ENCODE data around the gene TRIM25.

The TRIM25 gene

GRCh38 chr17:56863974-56864373 lies 49.9 kb downstream of the TRIM25 start:
- H3K4me3 ChIP-seq (ENCODE audit: low read depth, low read length) = no peak overlapping the region
- H3K27ac ChIP-seq (ENCODE audit: low read depth, low read length) = no peak overlapping the region
- peaks cover 8% of the 10 kb centered on the region; the same call in 1 of the 2 replicates for H3K4me1 ChIP-seq (ENCODE audit: control insufficient read depth, insufficient read depth, low read length)
- no peaks in the 10 kb centered on the region for H3K9me3 ChIP-seq (ENCODE audit: control insufficient read depth, insufficient read depth, low read length)
- no peaks in the 10 kb centered on the region for H3K27me3 ChIP-seq (ENCODE audit: control insufficient read depth, insufficient read depth, low read length)
- H3K36me3 ChIP-seq (ENCODE audit: control insufficient read depth, insufficient read depth, low read length) = peaks cover 11% of the 10 kb centered on the region
- H3K9ac ChIP-seq (ENCODE audit: low read depth, low read length) = no peak overlapping the region

GRCh38 chr17:56861899-56862298 lies 52.0 kb downstream of the TRIM25 start:
- Histone ChIP-seq H3K4me1 (ENCODE audit: control insufficient read depth, insufficient read depth, low read length) (peaks cover 8% of the 10 kb centered on the region; the same call in 1 of the 2 replicates), H3K4me3 (ENCODE audit: low read depth, low read length) (no peak overlapping the region), H3K27me3 (ENCODE audit: control insufficient read depth, insufficient read depth, low read length) (no peaks in the 10 kb centered on the region), H3K36me3 (ENCODE audit: control insufficient read depth, insufficient read depth, low read length) (peaks cover 18% of the 10 kb centered on the region), H3K9me3 (ENCODE audit: control insufficient read depth, insufficient read depth, low read length) (no peaks in the 10 kb centered on the region), H3K9ac (ENCODE audit: low read depth, low read length) (no peak overlapping the region), H3K27ac (ENCODE audit: low read depth, low read length) (no peak overlapping the region)

GRCh38 chr17:56851008-56851407 lies 62.8 kb downstream of the TRIM25 start:
- Histone ChIP-seq H3K27me3 (ENCODE audit: control insufficient read depth, insufficient read depth, low read length) (no peaks in the 10 kb centered on the region), H3K4me3 (ENCODE audit: low read depth, low read length) (no peak overlapping the region), H3K9ac (ENCODE audit: low read depth, low read length) (no peak overlapping the region), H3K9me3 (ENCODE audit: control insufficient read depth, insufficient read depth, low read length) (no peaks in the 10 kb centered on the region), H3K4me1 (ENCODE audit: control insufficient read depth, insufficient read depth, low read length) (no peaks in the 10 kb centered on the region), H3K27ac (ENCODE audit: low read depth, low read length) (no peak overlapping the region), H3K36me3 (ENCODE audit: control insufficient read depth, insufficient read depth, low read length) (peaks cover 9% of the 10 kb centered on the region; the same call in 1 of the 2 replicates)

- H3K9ac ChIP-seq (ENCODE audit: low read depth, low read length) = no peak overlapping the region
- H3K27ac ChIP-seq (ENCODE audit: low read depth, low read length) = no peak overlapping the region
- peaks cover 9% of the 10 kb centered on the region; the same call in 1 of the 2 replicates for H3K36me3 ChIP-seq (ENCODE audit: control insufficient read depth, insufficient read depth, low read length)
- H3K4me3 ChIP-seq (ENCODE audit: low read depth, low read length) = no peak overlapping the region
- H3K4me1 ChIP-seq (ENCODE audit: control insufficient read depth, insufficient read depth, low read length) = no peaks in the 10 kb centered on the region
- H3K9me3 ChIP-seq (ENCODE audit: control insufficient read depth, insufficient read depth, low read length) = no peaks in the 10 kb centered on the region
- no peaks in the 10 kb centered on the region for H3K27me3 ChIP-seq (ENCODE audit: control insufficient read depth, insufficient read depth, low read length)
Measured at GRCh38 chr17:56850591-56850990, 63.3 kb downstream of the TRIM25 start.

GRCh38 chr17:56849131-56849530 lies 64.7 kb downstream of the TRIM25 start:
- H3K4me3 ChIP-seq (ENCODE audit: low read depth, low read length) = no peak overlapping the region
- no peaks in the 10 kb centered on the region for H3K4me1 ChIP-seq (ENCODE audit: control insufficient read depth, insufficient read depth, low read length)
- H3K36me3 ChIP-seq (ENCODE audit: control insufficient read depth, insufficient read depth, low read length) = peaks cover 9% of the 10 kb centered on the region; the same call in 1 of the 2 replicates

GRCh38 chr17:56847106-56847505 lies 66.7 kb downstream of the TRIM25 start:
- Histone ChIP-seq H3K9ac (ENCODE audit: low read depth, low read length) (no peak overlapping the region), H3K36me3 (ENCODE audit: control insufficient read depth, insufficient read depth, low read length) (peaks cover 9% of the 10 kb centered on the region; the same call in 1 of the 2 replicates), H3K27me3 (ENCODE audit: control insufficient read depth, insufficient read depth, low read length) (no peaks in the 10 kb centered on the region)

More at GRCh38 chr17:56849131-56849530, 64.7 kb downstream of the TRIM25 start:
- H3K27me3 ChIP-seq (ENCODE audit: control insufficient read depth, insufficient read depth, low read length) = no peaks in the 10 kb centered on the region
- H3K9ac ChIP-seq (ENCODE audit: low read depth, low read length) = no peak overlapping the region
- H3K9me3 ChIP-seq (ENCODE audit: control insufficient read depth, insufficient read depth, low read length) = no peaks in the 10 kb centered on the region
- H3K27ac ChIP-seq (ENCODE audit: low read depth, low read length) = no peak overlapping the region

GRCh38 chr17:56845934-56846333 lies 67.9 kb downstream of the TRIM25 start:
- Histone ChIP-seq H3K9ac (ENCODE audit: low read depth, low read length) (no peak overlapping the region), H3K27ac (ENCODE audit: low read depth, low read length) (no peak overlapping the region), H3K4me3 (ENCODE audit: low read depth, low read length) (no peak overlapping the region), H3K36me3 (ENCODE audit: control insufficient read depth, insufficient read depth, low read length) (peaks cover 5% of the 10 kb centered on the region; the same call in 1 of the 2 replicates), H3K27me3 (ENCODE audit: control insufficient read depth, insufficient read depth, low read length) (no peaks in the 10 kb centered on the region), H3K4me1 (ENCODE audit: control insufficient read depth, insufficient read depth, low read length) (no peaks in the 10 kb centered on the region), H3K9me3 (ENCODE audit: control insufficient read depth, insufficient read depth, low read length) (no peaks in the 10 kb centered on the region)

More at GRCh38 chr17:56847106-56847505, 66.7 kb downstream of the TRIM25 start:
- Histone ChIP-seq H3K9me3 (ENCODE audit: control insufficient read depth, insufficient read depth, low read length) (no peaks in the 10 kb centered on the region), H3K4me1 (ENCODE audit: control insufficient read depth, insufficient read depth, low read length) (no peaks in the 10 kb centered on the region), H3K27ac (ENCODE audit: low read depth, low read length) (no peak overlapping the region), H3K4me3 (ENCODE audit: low read depth, low read length) (no peak overlapping the region)

- Histone ChIP-seq H3K27ac (ENCODE audit: low read depth, low read length) (no peak overlapping the region), H3K4me3 (ENCODE audit: low read depth, low read length) (no peak overlapping the region), H3K4me1 (ENCODE audit: control insufficient read depth, insufficient read depth, low read length) (0 out of 2 replicates have a peak, but pooled peaks cover 2% of the 10 kb centered on the region), H3K36me3 (ENCODE audit: control insufficient read depth, insufficient read depth, low read length) (no peaks in the 10 kb centered on the region), H3K9me3 (ENCODE audit: control insufficient read depth, insufficient read depth, low read length) (no peaks in the 10 kb centered on the region), H3K9ac (ENCODE audit: low read depth, low read length) (no peak overlapping the region), H3K27me3 (ENCODE audit: control insufficient read depth, insufficient read depth, low read length) (no peaks in the 10 kb centered on the region)
Measured at GRCh38 chr17:56842577-56842976, 71.3 kb downstream of the TRIM25 start.

GRCh38 chr17:56838687-56839086 lies 75.2 kb downstream of the TRIM25 start:
- H3K27me3 ChIP-seq (ENCODE audit: control insufficient read depth, insufficient read depth, low read length) = peaks cover 20% of the 10 kb centered on the region
- no peak overlapping the region for H3K4me3 ChIP-seq (ENCODE audit: low read depth, low read length)

More at GRCh38 chr17:56838687-56839086, 75.2 kb downstream of the TRIM25 start:
- Histone ChIP-seq H3K27ac (ENCODE audit: low read depth, low read length) (no peak overlapping the region), H3K9me3 (ENCODE audit: control insufficient read depth, insufficient read depth, low read length) (no peaks in the 10 kb centered on the region), H3K9ac (ENCODE audit: low read depth, low read length) (no peak overlapping the region), H3K36me3 (ENCODE audit: control insufficient read depth, insufficient read depth, low read length) (no peaks in the 10 kb centered on the region), H3K4me1 (ENCODE audit: control insufficient read depth, insufficient read depth, low read length) (peaks cover 20% of the 10 kb centered on the region)
